Stimulated activated CD4-positive, alpha-beta T cell treated with anti-CD3 and anti-CD28 coated beads, Interleukin-1b, Interleukin-23, amount 100 ng/mL, for 24 hours (primary cell): ENCODE measurements around the gene HABP2.

ENCODE experiments used
- DNase-seq, 4 experiments: peaks; one replicate each; pipeline ENCODE4 v3.0.0-alpha.2; 2020; ENCODE audit warnings: low read depth in 4 of 4, low spot score in 1 of 4

The HABP2 gene

DNA sequence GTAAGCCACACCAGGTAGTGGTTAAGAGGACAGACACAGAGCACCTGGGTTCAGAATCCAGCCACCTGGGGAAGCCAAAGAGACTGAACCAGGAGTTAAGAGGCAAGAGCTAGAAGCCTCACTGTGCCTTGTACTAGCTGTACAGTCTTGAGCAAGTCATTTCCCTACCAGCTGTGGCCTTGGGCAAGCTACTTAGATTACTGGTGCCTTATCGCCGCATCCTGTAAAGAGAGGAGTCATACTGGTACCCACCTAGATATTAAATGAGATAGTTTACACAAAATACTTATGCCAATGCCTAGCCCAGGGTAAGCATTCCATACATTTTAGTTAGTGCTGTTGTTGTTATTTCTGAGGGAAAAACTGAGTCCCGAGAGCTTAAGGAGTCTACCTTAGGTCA, 47.7 kb downstream of the HABP2 start:
- DNase-seq: no peak

DNA sequence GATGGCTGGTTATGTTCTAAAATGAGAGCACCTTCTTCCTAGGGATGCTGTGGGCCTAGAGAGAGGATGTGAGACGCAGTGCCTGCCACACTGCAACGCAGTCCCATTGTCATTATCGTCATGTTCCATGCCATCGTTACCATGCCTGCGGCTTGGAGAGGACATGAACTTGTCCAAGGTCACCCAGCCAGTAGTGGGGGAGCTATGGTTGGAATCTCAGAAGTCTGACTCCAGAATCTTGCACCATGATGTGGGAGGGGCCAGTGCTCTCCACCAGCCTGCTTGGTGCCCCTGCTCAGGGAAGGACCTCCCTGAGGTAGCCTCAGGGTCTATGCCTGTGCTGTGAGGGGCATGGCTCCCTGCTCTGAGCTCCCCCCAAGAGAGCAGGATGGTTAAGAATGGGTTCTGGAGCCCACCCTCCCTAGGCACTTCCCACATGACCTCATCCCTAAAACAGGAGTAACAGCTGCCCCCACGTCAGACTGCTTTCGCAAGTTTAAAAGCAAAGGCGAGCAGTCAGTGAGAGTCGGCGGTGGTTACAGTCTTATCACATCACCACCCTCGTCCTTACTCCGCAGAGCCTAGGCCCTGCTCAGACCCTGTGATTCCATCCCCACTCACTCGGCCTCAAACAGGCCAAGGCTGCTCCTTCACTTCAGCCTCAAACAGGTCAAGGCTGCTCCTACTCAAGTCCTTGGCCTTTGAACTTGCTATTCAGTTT, 50.4 kb downstream of the HABP2 start:
- no peak for DNase-seq

DNA sequence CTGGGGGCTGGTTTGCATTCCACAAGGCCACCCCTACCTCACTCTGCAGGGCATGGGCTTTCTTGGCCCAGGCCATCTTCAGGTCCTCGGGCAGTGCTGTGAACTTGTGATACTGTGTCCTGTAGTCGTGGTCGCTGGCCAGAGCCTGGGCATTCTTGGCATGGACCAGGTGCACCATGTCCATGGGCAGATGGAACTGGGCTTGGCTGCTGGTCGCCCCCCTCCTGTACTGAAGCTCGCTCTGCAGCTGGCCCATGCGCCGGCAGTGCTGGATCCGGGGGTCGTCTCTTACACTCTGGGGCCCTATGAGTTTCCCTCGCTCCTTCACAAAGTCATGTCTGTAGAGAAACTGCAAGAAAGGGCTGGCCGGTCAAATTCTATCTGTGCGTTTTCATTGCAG, 51.7 kb downstream of the HABP2 start:
- no peak for DNase-seq

DNA sequence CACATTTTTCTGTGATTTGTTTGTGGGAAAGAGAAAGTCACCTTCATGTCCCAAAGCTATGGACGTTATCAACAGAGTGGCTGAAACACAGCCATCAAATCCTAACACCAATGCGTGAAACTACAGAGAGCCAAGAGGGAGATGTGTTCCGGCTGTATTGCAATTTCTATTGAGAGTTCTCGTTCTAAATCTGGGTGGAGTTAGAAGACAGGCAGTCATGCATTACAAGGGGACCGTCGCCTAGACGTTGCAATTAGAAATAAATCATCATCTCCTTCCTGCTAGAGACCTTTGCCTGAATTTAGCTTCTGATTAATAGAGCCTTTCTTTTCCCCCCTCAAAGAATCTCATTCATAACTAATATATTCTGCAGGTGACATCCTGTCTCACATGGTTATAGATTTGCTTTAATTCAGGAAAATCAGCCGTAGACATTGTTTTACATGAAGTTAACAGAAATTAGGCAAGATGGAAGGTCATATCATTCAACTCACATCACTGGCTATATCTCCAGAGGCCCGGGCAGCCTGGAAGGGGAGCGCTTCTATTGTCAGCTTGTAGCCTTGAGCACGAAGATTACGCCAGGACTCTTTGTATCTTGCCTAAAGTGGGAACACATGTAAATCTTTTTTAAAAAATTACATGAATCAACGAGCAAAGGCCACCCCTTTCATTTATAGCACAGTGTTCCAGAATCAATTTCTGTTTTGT, 52.6 kb downstream of the HABP2 start:
- no peak for DNase-seq

DNA sequence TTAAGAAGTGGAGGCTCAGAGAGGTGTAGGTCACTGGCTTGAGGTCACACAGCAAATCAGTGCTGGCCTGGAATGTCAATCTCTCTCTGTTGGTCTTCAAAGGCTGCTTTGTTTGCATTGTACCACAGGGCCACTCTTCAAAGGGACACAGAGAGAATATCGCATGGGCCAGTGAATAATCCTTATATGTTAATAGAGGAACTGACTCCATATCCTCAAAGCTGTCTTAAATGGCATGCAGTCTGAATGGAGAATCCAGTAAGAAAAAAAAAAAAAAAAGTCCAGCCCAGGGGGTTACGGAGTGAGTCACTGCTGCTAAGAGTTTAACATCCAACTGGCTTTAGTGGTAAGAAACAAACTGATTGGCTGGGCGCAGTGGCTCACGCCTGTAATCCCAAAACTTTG, 56.9 kb downstream of the HABP2 start:
- DNase-seq: no peak

DNA sequence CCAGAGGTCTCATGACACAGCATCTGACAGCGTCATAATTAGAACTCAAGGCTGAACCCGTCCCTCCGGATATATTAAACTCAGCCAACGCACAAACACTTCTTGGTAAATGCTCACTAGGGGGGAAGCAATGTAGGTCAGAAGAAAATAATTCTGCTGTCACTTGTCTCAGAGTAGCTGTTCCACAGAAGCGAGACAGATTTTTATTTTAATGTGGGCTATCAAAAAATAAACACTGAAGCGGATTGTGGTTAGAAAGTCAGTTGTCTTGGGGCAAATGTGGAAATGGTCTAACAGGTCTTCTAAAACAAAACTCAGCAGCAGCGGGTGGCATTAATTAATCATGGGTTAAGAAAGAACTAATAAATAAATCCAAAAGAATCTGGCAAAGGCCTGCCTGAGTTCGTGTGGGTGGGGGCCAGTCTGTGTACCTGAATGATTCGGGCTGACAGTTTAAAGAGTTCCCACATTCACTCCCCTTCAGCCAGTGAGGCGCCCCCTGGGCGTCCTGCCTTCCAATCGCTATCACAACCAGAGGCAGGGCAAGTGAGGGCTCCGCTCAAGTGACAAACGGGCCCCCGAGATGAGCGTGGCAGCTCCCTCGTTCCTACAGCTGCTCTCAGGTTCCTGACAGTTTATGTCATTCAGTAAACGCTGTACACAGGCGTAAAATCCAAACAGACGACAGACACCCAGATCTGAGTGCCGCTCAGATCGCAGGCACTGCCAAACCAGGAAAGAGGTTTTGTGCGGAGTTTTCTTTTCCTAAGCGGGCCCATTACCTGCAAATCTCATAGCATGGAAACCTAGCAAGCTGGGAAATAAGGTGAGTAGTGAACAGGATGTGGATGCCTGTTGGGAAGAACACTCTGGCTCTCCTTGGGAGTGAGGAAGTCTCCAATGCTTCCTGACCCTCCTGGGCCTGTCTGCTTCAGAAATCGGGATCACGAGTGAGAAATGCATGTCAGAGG, 58.1 kb downstream of the HABP2 start:
- no peak for DNase-seq

DNA sequence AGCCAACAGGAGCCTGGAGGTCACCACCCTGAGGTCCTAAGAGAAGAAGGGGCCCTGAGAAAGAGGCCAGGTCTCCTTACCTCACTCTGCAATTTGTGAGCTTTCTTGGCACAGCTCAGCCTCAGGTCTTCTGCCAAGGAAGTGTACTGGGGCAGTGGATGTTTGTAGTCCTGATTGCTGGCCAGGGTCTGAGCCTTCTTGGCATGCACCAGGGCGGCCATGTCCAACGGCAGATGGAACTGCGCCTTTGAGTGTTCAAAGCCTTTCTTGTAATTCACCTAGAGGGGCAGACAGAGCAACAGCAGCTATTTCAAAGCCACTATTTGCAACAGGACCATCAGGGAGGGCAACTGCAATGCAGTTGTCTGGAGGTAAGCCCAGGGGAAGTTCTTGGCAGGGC, 59.3 kb downstream of the HABP2 start:
- DNase-seq: no peak

DNA sequence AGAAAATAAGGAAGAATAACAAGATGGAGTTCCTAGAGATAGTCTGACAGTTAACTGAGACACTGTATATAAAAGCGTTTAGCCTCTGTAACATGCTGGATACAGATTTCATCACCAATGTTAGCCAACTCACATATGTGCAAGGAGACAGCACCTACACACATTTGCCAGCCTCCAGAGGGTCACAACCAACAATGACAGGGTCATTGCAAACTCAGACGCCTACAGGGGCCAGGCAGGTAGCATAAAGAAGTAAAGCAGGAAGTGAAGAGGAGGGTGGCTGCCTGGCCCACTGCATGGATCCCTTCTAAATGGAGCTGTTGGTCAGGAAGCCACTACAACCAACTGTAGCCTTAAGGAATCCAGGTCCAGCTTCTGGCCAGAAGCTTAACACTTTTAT, 60.6 kb downstream of the HABP2 start:
- DNase-seq: no peak

DNA sequence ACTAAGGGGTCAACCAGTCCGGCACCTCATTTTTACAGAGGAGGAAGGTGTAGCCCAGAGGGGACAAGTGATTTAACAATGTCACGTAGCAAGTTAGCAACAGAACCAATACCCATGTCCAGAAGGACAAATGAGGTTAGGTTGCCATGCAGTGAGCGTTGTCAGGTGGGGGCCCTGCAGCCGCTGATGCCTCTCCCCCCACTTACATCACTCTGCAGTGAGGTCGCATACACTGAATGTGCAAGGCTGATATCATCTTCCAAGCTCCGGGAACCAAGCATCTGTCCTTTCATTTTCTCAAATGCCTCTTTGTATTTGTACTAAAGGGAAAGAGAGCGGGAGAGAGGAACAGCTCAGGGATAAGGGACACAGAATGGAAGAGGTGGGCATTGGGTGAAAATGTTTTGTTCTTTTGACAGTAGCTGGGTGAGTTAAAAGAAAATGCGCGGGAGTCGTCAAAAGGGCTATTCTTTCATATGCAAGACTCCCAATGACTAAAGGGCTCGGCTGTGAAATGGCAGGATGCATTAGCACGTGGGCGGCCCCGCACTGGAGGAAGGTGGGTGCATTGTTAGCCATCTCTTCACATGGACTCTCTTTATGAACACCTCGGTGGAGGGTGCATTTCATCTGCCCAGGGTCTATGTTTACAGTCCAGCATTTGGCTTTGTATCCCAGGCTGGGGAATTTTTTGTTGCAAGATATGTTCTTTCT, 61.3 kb downstream of the HABP2 start:
- no peak for DNase-seq

DNA sequence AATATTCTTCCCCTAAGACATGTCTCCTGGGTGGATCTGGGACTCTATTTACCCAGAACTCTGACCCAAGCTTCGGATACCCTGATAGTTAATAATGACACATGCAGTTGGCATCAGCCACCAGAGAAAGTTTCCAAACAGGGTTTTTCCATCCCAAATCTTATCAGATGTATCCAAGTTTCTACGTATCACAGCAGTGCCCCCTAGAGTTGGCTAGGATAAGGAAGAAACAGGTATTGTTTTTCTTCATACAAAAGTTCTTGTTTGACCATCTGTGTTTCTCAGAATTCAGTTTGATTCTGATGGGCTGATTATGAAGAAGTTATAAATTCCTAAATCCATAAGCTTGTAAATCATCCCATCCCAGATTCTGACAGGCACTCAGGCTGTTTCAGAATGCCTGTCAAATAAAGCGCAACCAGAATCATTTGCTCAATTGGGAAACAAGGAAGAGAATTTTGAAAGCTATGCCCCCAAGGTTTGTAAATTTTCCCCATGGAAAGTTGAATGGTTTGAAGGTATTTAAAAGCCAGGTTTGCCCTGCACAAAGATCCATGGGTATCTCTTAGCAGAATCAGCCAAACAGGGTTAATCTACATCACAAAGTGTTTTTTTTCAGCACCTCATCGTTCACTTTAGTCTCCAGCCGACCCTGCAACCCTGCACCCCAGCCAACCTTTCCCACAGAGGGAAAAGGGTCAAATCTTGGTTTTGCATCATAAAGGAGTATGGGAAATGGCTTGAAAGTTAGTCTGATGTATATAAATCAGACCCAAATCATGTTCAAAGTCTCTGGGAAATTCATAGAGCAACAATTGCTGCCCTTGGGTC, 63.6 kb downstream of the HABP2 start:
- no peak for DNase-seq

DNA sequence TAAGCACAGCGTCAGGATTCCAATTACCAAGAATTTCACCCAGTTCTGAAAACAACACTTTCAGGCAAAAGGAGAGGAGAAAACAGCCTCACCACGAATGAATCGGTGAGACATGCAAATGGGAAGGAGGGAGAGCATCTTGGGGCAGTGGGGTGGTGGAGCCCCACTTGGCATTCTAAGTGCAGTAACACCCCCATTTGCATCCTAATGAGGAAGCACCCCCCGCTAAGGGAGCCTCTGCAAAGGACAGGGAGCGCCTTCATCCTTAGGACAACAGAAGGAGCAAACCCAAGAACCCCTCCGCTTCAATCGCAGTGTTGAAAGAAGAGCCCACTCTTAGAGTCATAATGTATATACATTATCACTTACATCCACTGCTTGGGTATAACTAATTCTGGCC, 64.2 kb downstream of the HABP2 start:
- DNase-seq: no peak

DNA sequence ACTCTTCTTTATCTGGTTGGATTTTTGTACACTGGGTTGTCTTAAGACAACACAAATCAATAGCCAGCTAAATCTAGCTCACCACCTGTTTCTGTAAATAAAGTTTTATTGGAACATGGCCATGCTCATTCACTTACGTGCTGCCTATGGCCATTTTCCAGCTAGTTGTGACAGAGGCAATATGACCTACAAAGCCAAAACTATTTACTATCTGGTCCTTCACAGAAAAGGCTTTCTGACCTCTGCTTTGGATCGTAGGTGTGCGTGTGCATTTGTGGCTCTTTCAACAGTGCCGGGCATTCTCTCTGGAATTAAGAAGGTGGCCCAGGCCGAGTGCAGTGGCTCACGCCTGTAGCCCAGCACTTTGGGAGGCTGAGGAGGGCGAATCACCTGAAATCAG, 65.5 kb downstream of the HABP2 start:
- DNase-seq: no peak

DNA sequence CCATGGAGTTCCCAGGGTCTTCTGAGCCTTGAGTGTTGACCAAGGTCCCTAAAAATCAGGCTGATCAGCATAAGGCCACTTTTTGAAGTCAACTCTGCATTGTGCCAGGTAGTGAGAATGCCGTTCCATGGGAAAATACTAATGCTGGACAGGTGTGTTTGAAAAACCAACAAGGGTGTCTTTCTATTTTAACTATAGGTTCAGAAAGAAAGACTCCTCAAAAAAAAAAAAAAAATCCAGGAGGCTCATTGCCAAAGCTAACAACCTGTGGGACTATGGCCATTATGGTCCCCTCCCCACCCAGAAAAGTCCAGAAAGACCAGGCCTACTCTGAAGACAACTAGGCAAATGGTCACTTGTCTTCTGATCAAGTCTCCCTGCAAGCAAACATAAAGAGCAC, 66.5 kb downstream of the HABP2 start:
- no peak for DNase-seq

DNA sequence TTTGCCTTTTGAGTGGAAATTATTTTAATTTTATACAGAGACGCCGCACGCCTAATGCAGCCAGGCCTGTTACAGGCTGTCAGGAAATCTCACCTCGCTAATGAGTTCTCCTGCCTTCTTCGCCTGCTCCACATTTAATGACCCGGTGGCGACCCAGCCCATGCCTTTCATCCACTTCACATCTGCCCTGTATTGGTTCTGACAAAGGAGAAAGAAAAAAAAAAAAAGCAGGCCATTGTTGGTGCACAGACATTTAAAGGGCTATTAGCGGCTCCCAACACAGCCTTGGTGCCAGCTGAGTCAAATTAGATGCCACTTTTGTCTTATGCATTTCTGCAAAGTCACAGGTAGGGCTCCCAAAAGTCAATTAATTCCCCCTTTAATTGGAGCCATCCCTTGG, 67.7 kb downstream of the HABP2 start:
- DNase-seq: no peak

DNA sequence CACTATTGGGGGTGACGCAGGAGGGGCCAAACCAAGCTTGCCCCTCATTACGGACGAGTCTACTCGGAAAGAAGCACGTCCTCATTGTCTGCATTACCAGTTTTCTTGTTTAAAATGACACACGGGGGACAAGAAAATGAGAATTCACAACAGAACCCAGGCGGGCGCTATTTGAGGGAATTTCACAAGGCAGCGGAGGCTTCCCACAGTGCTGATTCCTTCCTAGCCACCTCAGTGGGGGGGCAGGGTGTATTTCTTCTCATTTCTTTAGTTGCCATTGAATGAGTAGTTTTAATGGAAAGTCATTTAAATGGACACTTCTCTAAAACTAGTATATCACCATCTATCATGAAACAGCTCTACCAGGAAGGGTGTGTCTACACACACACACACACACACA, 68.1 kb downstream of the HABP2 start:
- DNase-seq: no peak

DNA sequence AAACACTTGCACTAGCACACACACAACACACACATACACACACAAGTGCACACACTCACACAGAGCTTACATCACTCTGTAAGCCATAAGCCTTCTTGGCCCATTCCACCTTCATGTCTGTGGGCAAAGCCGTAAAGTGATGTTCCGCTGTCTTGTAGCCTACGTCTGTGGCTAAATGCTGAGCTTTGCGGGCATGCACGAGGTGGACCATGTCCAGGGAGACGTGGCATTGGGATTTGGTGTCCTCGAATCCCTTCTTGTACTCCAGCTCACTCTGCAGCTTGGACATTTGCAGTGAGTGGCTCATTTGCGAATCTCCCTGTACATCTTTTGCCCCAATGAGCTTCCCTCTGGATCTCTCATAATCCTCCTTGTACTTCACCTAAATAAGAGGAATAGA, 68.9 kb downstream of the HABP2 start:
- no peak for DNase-seq

DNA sequence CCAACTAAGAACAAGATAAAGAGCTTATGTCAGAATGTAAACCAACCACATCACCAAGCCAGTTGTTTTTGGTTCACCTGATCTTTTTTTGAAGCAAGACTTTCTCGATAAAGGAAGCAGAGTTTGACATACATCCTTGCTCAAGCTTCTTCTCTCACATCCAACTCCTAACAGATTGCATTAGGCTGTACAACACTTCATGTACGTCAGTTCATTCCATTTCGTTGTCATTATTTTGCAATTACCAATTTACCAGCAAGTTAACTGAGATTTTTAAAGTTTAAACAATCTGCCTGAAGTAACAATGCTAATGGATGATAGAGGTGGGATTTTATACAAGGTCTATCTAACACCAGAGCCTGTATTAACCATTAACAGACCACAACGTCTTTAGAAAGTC, 70.0 kb downstream of the HABP2 start:
- no peak for DNase-seq

DNA sequence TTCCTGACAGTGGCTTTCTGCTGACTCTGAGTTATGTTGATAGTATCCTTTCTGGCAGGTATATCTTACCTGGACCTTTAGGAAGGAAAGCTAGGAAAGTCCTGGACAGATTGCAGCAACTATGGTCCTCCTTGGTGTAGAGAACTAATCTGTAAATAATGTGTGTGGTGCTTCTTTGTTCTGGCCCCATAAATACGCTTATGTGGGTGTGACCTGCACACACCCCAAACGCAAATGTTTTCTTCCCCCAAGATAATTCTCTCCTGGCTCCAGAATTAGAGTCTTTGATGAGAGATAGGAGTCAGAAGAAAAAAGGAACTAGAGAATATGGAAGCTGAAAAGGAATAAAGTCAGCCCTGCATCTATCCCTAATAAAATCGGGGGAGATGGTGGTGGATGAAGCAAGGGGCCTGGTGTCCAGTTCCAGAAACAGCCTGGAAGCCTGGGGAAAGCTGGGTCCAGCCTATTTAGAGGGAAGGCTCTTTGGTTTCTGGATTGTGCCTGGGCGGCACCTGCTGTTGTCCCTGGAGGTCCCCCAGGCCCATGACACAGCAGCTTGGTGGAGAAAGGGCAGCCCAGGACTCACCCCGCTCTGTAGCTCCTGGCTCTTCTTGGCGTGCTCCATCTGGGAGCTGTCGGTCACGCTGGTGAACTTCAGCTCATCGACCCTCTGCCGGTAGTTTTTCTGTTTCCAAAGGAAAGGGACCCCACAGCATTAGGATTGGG, 72.8 kb downstream of the HABP2 start:
- no peak for DNase-seq

DNA sequence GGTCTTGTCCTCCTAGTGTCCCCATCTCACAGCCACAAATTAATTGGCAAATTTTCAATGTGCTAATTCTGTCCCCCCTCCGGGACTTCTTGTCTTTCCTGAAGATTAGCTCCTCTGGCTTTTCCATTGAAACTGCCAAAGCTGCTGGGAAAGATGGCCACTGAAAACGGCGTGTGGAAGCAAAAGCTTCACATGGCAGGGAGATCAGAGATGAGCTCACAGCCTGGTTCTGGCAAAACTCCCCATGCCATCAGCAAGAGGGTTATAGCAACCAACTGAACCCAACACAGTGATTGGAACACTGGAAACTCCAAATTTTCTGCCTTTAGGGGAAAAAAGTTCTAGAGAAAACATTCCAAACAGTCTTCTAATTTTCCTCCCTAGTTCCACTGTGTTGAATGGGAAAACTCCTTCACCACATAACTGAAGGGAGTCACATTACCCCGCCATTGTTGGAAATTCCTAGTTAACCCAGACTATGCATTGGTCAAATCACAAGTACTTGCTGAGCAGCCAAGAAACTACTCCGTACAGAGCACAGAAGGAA, 74.0 kb downstream of the HABP2 start:
- DNase-seq: no peak
